ENCODE results near the gene GRIPAP1. TPM values are rescaled to one million over a fixed set of nuclear protein-coding genes. Genes with fewer than 3 reads are reported as not detected.

GRIPAP1 gene
- total and polyA plus RNA-seq, 2 of the 13 experiments (the other 11 are each of a cell fraction or from before 2014, with no cell fraction given): 16.1 to 22.6 TPM

GRCh38 chrX:49019599-49020249, 17.7 kb upstream of the GRIPAP1 start (continued):
- TF ChIP-seq GMEB1 (CRISPR knock-in tag; IDR thresholded peaks at IDR 0.05; ENCODE audit: borderline replicate concordance) (no peak), ZNF710 (CRISPR knock-in tag; IDR thresholded peaks at IDR 0.05; ENCODE audit: borderline replicate concordance) (peak; percentile 23; the same call in 1 of the 2 replicates), HNRNPK (IDR thresholded peaks at IDR 0.05; ENCODE audit: low read depth, low read length, poor library complexity, severe bottlenecking) (no peak), NRL (CRISPR knock-in tag; IDR thresholded peaks at IDR 0.05; ENCODE audit: borderline replicate concordance) (no peak), CHCHD3 (CRISPR knock-in tag; IDR thresholded peaks at IDR 0.05) (no peak), NCOA2 (CRISPR knock-in tag; IDR thresholded peaks at IDR 0.05) (peak; percentile 51; the same call in 1 of the 2 replicates), ZNF281 (CRISPR knock-in tag; IDR thresholded peaks at IDR 0.05; ENCODE audit: borderline replicate concordance) (no peak), BCL3 (CRISPR knock-in tag; IDR thresholded peaks at IDR 0.05) (no peak)
- TF ChIP-seq, protein P1, sequence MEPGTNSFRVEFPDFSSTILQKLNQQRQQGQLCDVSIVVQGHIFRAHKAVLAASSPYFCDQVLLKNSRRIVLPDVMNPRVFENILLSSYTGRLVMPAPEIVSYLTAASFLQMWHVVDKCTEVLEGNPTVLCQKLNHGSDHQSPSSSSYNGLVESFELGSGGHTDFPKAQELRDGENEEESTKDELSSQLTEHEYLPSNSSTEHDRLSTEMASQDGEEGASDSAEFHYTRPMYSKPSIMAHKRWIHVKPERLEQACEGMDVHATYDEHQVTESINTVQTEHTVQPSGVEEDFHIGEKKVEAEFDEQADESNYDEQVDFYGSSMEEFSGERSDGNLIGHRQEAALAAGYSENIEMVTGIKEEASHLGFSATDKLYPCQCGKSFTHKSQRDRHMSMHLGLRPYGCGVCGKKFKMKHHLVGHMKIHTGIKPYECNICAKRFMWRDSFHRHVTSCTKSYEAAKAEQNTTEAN (CRISPR knock-in tag; conservative IDR thresholded peaks at IDR 0.05): no peak
